HepG2 (cell line): ENCODE data around the gene INTS7. TPM values are rescaled to one million over a fixed set of nuclear protein-coding genes. Genes with fewer than 3 reads are reported as not detected.
A peak's percentile ranks its signal among the peaks of the same experiment; 100 is the strongest.

ENCODE experiments used
- CBX5 ChIP-seq: sonication (generic); formaldehyde crosslinking; IDR thresholded peaks from 2 replicates; pipeline ENCODE4 v1.4.0; 2020; ENCODE audit warnings: missing genetic modification reagents, borderline replicate concordance
- CREB1 ChIP-seq, 2 experiments: fragments of 450-650 bp in 1 of 2; IDR thresholded peaks; 2 replicates each; pipeline ENCODE4 v1.6.1; 2016 to 2017; ENCODE audit warnings: control low read depth in 1 of 2, mild to moderate bottlenecking in 1 of 2, missing compliant biosample characterization in 1 of 2, missing genetic modification characterization in 1 of 2
- ELF3 ChIP-seq: IDR thresholded peaks from 2 replicates; pipeline ENCODE4 v1.6.1; 2016; ENCODE audit warnings: missing genetic modification reagents, missing compliant biosample characterization
- FOSL2 ChIP-seq: sonication (generic); formaldehyde crosslinking; IDR thresholded peaks from 2 replicates; pipeline ENCODE4 v1.4.0; 2020; ENCODE audit warnings: missing genetic modification reagents
- GATAD2A ChIP-seq: IDR thresholded peaks from 2 replicates; pipeline ENCODE4 v1.6.1; 2016
- HOXA3 ChIP-seq: sonication (generic); formaldehyde crosslinking; IDR thresholded peaks from 2 replicates; pipeline ENCODE4 v1.5.0; 2020; ENCODE audit warnings: missing genetic modification reagents
- KAT7 ChIP-seq: IDR thresholded peaks from 2 replicates; pipeline ENCODE4 v1.6.1; 2018; ENCODE audit warnings: borderline replicate concordance, missing compliant biosample characterization
- KDM5A ChIP-seq: fragments of 200-600 bp; sonication (generic); IDR thresholded peaks from 2 replicates; pipeline ENCODE4 v1.7.0; 2018; ENCODE audit warnings: antibody characterized with exemption, mild to moderate bottlenecking, low read length, borderline replicate concordance
- LCORL ChIP-seq, 2 experiments: fragments of 450-650 bp in 1 of 2; sonication (generic) in 1 of 2; formaldehyde crosslinking in 1 of 2; IDR thresholded peaks; 2 replicates each; pipeline versions ENCODE4 v1.5.0 to v1.6.1; 2017 to 2020; ENCODE audit warnings: antibody characterized with exemption in 1 of 2, missing genetic modification reagents in 1 of 2
- MAZ ChIP-seq, 2 experiments: sonication (generic) in 1 of 2; formaldehyde crosslinking in 1 of 2; IDR thresholded peaks; 2 replicates each; pipeline versions ENCODE4 v1.5.0 to v1.6.1; 2012 to 2020; ENCODE audit warnings: low read depth in 2 of 2, mild to moderate bottlenecking in 2 of 2, borderline replicate concordance in 1 of 2, improper control_type of control experiment in 1 of 2, low read length in 1 of 2, missing genetic modification reagents in 1 of 2, moderate library complexity in 1 of 2
- MZF1 ChIP-seq: sonication (generic); formaldehyde crosslinking; IDR thresholded peaks from 2 replicates; pipeline ENCODE4 v1.8.1; 2023; ENCODE audit warnings: mild to moderate bottlenecking, missing genetic modification reagents, borderline replicate concordance
- POGZ ChIP-seq: sonication (generic); formaldehyde crosslinking; IDR thresholded peaks from 2 replicates; pipeline ENCODE4 v1.4.0; 2020; ENCODE audit warnings: mild to moderate bottlenecking, missing genetic modification reagents
- RARG ChIP-seq: sonication (generic); formaldehyde crosslinking; IDR thresholded peaks from 2 replicates; pipeline ENCODE4 v1.4.0; 2020; ENCODE audit warnings: low read depth, mild to moderate bottlenecking, missing genetic modification reagents
- SALL2 ChIP-seq: sonication (generic); formaldehyde crosslinking; IDR thresholded peaks from 2 replicates; pipeline ENCODE4 v1.8.1; 2023; ENCODE audit warnings: mild to moderate bottlenecking, missing genetic modification reagents, inconsistent platforms
- SP2 ChIP-seq: sonication (generic); formaldehyde crosslinking; IDR thresholded peaks from 2 replicates; pipeline ENCODE4 v1.5.1; 2020; ENCODE audit warnings: mild to moderate bottlenecking, missing genetic modification reagents
- ZFX ChIP-seq: sonication (generic); formaldehyde crosslinking; IDR thresholded peaks from 2 replicates; pipeline ENCODE4 v1.4.0; 2020; ENCODE audit warnings: mild to moderate bottlenecking, low read depth, missing genetic modification reagents, moderate library complexity
- ZKSCAN8 ChIP-seq: IDR thresholded peaks from 2 replicates; pipeline ENCODE4 v1.6.1; 2016; ENCODE audit warnings: borderline replicate concordance, missing genetic modification reagents, missing compliant biosample characterization
- ZNF180 ChIP-seq: sonication (generic); formaldehyde crosslinking; IDR thresholded peaks from 2 replicates; pipeline ENCODE4 v1.4.0; 2020; ENCODE audit warnings: low read depth, missing genetic modification reagents, borderline replicate concordance
- ZNF225 ChIP-seq: sonication (generic); formaldehyde crosslinking; IDR thresholded peaks from 2 replicates; pipeline ENCODE4 v1.4.0; 2020; ENCODE audit warnings: mild to moderate bottlenecking, missing genetic modification reagents
- ZNF317 ChIP-seq: sonication (generic); formaldehyde crosslinking; IDR thresholded peaks from 2 replicates; pipeline ENCODE4 v1.5.0; 2020; ENCODE audit warnings: mild to moderate bottlenecking, missing genetic modification reagents
- ZNF329 ChIP-seq: sonication (generic); formaldehyde crosslinking; IDR thresholded peaks from 2 replicates; pipeline ENCODE4 v1.9.0; 2021; ENCODE audit warnings: low read depth, mild to moderate bottlenecking, missing genetic modification reagents
- ZNF343 ChIP-seq: sonication (generic); formaldehyde crosslinking; IDR thresholded peaks from 2 replicates; pipeline ENCODE4 v1.4.0; 2020; ENCODE audit warnings: mild to moderate bottlenecking, missing genetic modification reagents
- ZNF350 ChIP-seq: sonication (generic); formaldehyde crosslinking; IDR thresholded peaks from 2 replicates; pipeline ENCODE4 v1.4.0; 2020; ENCODE audit warnings: mild to moderate bottlenecking, low read depth, missing genetic modification reagents, borderline replicate concordance
- ZNF382 ChIP-seq: sonication (generic); formaldehyde crosslinking; IDR thresholded peaks from 2 replicates; pipeline ENCODE4 v1.5.0; 2020; ENCODE audit warnings: missing genetic modification reagents, mild to moderate bottlenecking, borderline replicate concordance
- ZNF383 ChIP-seq: sonication (generic); formaldehyde crosslinking; IDR thresholded peaks from 2 replicates; pipeline ENCODE4 v1.4.0; 2020; ENCODE audit warnings: missing genetic modification reagents, mild to moderate bottlenecking, borderline replicate concordance
- ZNF558 ChIP-seq: sonication (generic); formaldehyde crosslinking; IDR thresholded peaks from 2 replicates; pipeline ENCODE4 v1.9.0; 2022; ENCODE audit warnings: mild to moderate bottlenecking, missing genetic modification reagents, borderline replicate concordance
- ZNF572 ChIP-seq: sonication (generic); formaldehyde crosslinking; IDR thresholded peaks from 2 replicates; pipeline ENCODE4 v1.5.1; 2020; ENCODE audit warnings: mild to moderate bottlenecking, missing genetic modification reagents
- ZNF598 ChIP-seq: sonication (generic); formaldehyde crosslinking; IDR thresholded peaks from 2 replicates; pipeline ENCODE4 v1.5.1; 2020; ENCODE audit warnings: mild to moderate bottlenecking, missing genetic modification reagents, borderline replicate concordance
- ZNF790 ChIP-seq: sonication (generic); formaldehyde crosslinking; IDR thresholded peaks from 2 replicates; pipeline ENCODE4 v1.8.0; 2022; ENCODE audit warnings: missing genetic modification reagents, mild to moderate bottlenecking, borderline replicate concordance
- ZSCAN12 ChIP-seq: sonication (generic); formaldehyde crosslinking; IDR thresholded peaks from 2 replicates; pipeline ENCODE4 v1.9.0; 2021; ENCODE audit warnings: mild to moderate bottlenecking, missing genetic modification reagents
- polyA plus RNA-seq, 8 experiments: library from polyadenylated mRNA; depleted of rRNA in 3 of 8; stranded (reverse) in 7 of 8; unstranded in 1 of 8; fragments of >200 nt; fragmentation: Illumina TruSeq in 4 of 8; extraction: Trizol in 4 of 8; gene quantifications; 2 replicates each; pipeline versions ENCODE4 v1.2.1 to v1.2.3, GENCODE V29; 2011 to 2016; ENCODE audit warnings: low read depth in 4 of 8, missing spikeins in 1 of 8, mixed read lengths in 1 of 8; ENCODE audit not compliant: insufficient read depth in 1 of 8
- total RNA-seq, 5 experiments: library from RNA; depleted of rRNA; stranded (reverse); fragments of >200 nt; fragmentation: Illumina TruSeq; extraction: Trizol; gene quantifications; 2 replicates each; pipeline ENCODE4 v1.2.3, GENCODE V29; 2016; ENCODE audit warnings: low read depth in 1 of 5
- TF ChIP-seq, protein P1 (sequence below): sonication (generic); formaldehyde crosslinking; IDR thresholded peaks from 2 replicates; pipeline ENCODE4 v1.4.0; 2020; ENCODE audit warnings: mild to moderate bottlenecking, missing genetic modification reagents

Gene INTS7
- total and polyA plus RNA-seq, 2 of the 13 experiments (the other 11 are each of a cell fraction or from before 2014, with no cell fraction given) = 18.3 to 22.4 TPM

DNA sequence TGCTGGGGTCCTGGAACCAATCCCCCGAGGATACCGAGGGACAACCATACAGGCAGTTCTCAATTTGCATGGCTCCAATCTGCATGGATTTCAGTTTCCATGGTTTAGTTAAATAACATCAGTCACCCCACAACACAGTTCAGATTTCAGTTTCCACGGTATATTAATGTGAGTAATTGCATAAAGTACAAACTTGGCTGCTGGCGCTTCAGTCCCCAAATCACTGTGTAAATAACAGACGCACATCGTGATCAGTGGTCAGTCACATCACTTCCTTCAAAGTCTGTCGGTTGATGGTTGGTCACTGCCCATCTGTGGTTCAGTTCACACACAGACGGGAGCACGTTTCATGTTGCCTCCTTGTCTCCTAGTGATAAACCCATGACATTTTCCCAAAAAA is 138.4 kb downstream of the INTS7 start (continued):
- TF ChIP-seq ZNF180 (CRISPR knock-in tag) (no peak), POGZ (CRISPR knock-in tag) (0 out of 2 replicates have a peak, but pooled peaks have one; percentile 23), ZSCAN12 (CRISPR knock-in tag) (no peak), ZNF382 (CRISPR knock-in tag) (no peak), ZNF317 (CRISPR knock-in tag) (no peak), ZNF350 (no peak), SALL2 (0 out of 2 replicates have a peak, but pooled peaks have one; percentile 36), ZNF383 (CRISPR knock-in tag) (no peak), LCORL (IDR thresholded peaks at IDR 0.05) (no peak), LCORL (CRISPR knock-in tag; IDR thresholded peaks at IDR 0.05) (0 out of 2 replicates have a peak, but pooled peaks have one; percentile 23), ELF3 (CRISPR knock-in tag) (peak; percentile 42; the same call in 1 of the 2 replicates), HOXA3 (CRISPR knock-in tag) (peak; percentile 43; the same call in 1 of the 2 replicates), KDM5A (no peak), ZFX (CRISPR knock-in tag) (no peak), MAZ (IDR thresholded peaks at IDR 0.05; ENCODE audit: borderline replicate concordance, low read depth, low read length) (no peak), MAZ (CRISPR knock-in tag; IDR thresholded peaks at IDR 0.05; ENCODE audit: low read depth) (no peak), GATAD2A (CRISPR knock-in tag) (no peak), ZNF329 (CRISPR knock-in tag) (no peak), ZNF572 (CRISPR knock-in tag) (no peak), RARG (no peak), ZNF790 (CRISPR knock-in tag) (no peak), KAT7 (CRISPR knock-in tag) (no peak), ZNF343 (CRISPR knock-in tag) (no peak), ZNF598 (CRISPR knock-in tag) (no peak), ZNF225 (CRISPR knock-in tag) (no peak), ZNF558 (CRISPR knock-in tag) (no peak), FOSL2 (0 out of 2 replicates have a peak, but pooled peaks have one; percentile 15), CREB1 (IDR thresholded peaks at IDR 0.05) (no peak), CREB1 (CRISPR knock-in tag; IDR thresholded peaks at IDR 0.05) (0 out of 2 replicates have a peak, but pooled peaks have one; percentile 23), ZKSCAN8 (CRISPR knock-in tag) (no peak), SP2 (CRISPR knock-in tag) (no peak), CBX5 (CRISPR knock-in tag) (no peak), MZF1 (CRISPR knock-in tag) (no peak)
- TF ChIP-seq, protein P1, sequence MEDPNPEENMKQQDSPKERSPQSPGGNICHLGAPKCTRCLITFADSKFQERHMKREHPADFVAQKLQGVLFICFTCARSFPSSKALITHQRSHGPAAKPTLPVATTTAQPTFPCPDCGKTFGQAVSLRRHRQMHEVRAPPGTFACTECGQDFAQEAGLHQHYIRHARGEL = no peak
